H9 (cell line): ENCODE measurements around the gene PRICKLE3. TPM values are rescaled to one million over a fixed set of nuclear protein-coding genes. Genes with fewer than 3 reads are reported as not detected.

Experiments
- DNase-seq: peaks from one replicate; pipeline ENCODE4 v3.0.0-alpha.2; 2017
- H2AFZ ChIP-seq: one replicate; pipeline ENCODE4 v1.6.1; 2013; ENCODE audit warnings: mild to moderate bottlenecking, low read length, control low read depth, moderate library complexity
- H2AK5ac ChIP-seq: 2 replicates; pipeline ENCODE4 v1.6.1; 2013; ENCODE audit warnings: low read length, control low read depth, mixed read lengths; ENCODE audit not compliant: insufficient read length
- H2BK120ac ChIP-seq: one replicate; pipeline ENCODE4 v1.6.1; 2013; ENCODE audit warnings: low read depth, mild to moderate bottlenecking, low read length, control low read depth, inconsistent platforms; ENCODE audit not compliant: poor library complexity, severe bottlenecking
- H2BK12ac ChIP-seq: 2 replicates; pipeline ENCODE4 v1.6.1; 2013; ENCODE audit warnings: low read length, control low read depth, mixed read lengths, low read depth; ENCODE audit not compliant: insufficient read length
- H2BK15ac ChIP-seq: 2 replicates; pipeline ENCODE4 v1.6.1; 2013; ENCODE audit warnings: low read depth, low read length, control low read depth
- H2BK20ac ChIP-seq: one replicate; pipeline ENCODE4 v1.6.1; 2013; ENCODE audit warnings: low read depth, mild to moderate bottlenecking, low read length, control low read depth, inconsistent platforms; ENCODE audit not compliant: poor library complexity, severe bottlenecking
- H2BK5ac ChIP-seq: 2 replicates; pipeline ENCODE4 v1.6.1; 2013; ENCODE audit warnings: low read length, control low read depth, mixed read lengths; ENCODE audit not compliant: insufficient read length
- H3K14ac ChIP-seq: 2 replicates; pipeline ENCODE4 v1.6.1; 2013; ENCODE audit warnings: low read length, control low read depth; ENCODE audit not compliant: insufficient read depth
- H3K18ac ChIP-seq: 2 replicates; pipeline ENCODE4 v1.6.1; 2013; ENCODE audit warnings: low read depth, mild to moderate bottlenecking, mixed read lengths, low read length, control low read depth; ENCODE audit not compliant: insufficient read length
- H3K23ac ChIP-seq: 2 replicates; pipeline ENCODE4 v1.6.1; 2013; ENCODE audit warnings: low read length, control low read depth, mixed read lengths, low read depth; ENCODE audit not compliant: insufficient read length
- H3K23me2 ChIP-seq: 2 replicates; pipeline ENCODE4 v1.6.1; 2013; ENCODE audit warnings: low read depth, mild to moderate bottlenecking, mixed read lengths, low read length, control low read depth; ENCODE audit not compliant: insufficient read length, poor library complexity, severe bottlenecking
- H3K27ac ChIP-seq: 2 replicates; pipeline ENCODE4 v1.5.1; 2013; ENCODE audit warnings: low read length, control low read depth, mixed read lengths, low read depth; ENCODE audit not compliant: insufficient read length
- H3K27me3 ChIP-seq: 2 replicates; pipeline ENCODE4 v1.6.1; 2013; ENCODE audit warnings: low read length, control low read depth, inconsistent platforms; ENCODE audit not compliant: insufficient read depth
- H3K4ac ChIP-seq: 2 replicates; pipeline ENCODE4 v1.6.1; 2013; ENCODE audit warnings: low read depth, mild to moderate bottlenecking, control low read depth, inconsistent platforms, low read length, moderate library complexity
- H3K4me1 ChIP-seq: 2 replicates; pipeline ENCODE4 v1.6.1; 2013; ENCODE audit warnings: low read length, control low read depth, inconsistent platforms; ENCODE audit not compliant: insufficient read depth
- H3K4me2 ChIP-seq: 2 replicates; pipeline ENCODE4 v1.6.1; 2013; ENCODE audit warnings: low read length, control low read depth, mixed read lengths; ENCODE audit not compliant: insufficient read length, insufficient read depth
- H3K56ac ChIP-seq: 2 replicates; pipeline ENCODE4 v1.6.1; 2013; ENCODE audit warnings: low read depth, mild to moderate bottlenecking, mixed read lengths, low read length, control low read depth; ENCODE audit not compliant: insufficient read length
- H3K79me1 ChIP-seq: 2 replicates; pipeline ENCODE4 v1.6.1; 2013; ENCODE audit warnings: low read depth, mild to moderate bottlenecking, moderate library complexity, low read length, control low read depth, inconsistent platforms; ENCODE audit not compliant: insufficient read depth, poor library complexity, severe bottlenecking
- H3K79me2 ChIP-seq: 2 replicates; pipeline ENCODE4 v1.6.1; 2013; ENCODE audit warnings: low read length, control low read depth, inconsistent platforms; ENCODE audit not compliant: insufficient read depth
- H3K9ac ChIP-seq: 2 replicates; pipeline ENCODE4 v1.6.1; 2013; ENCODE audit warnings: low read length, control low read depth, mixed read lengths; ENCODE audit not compliant: insufficient read length; ENCODE audit errors: extremely low read depth
- H3K9me3 ChIP-seq: one replicate; pipeline ENCODE4 v1.6.1; 2013; ENCODE audit warnings: low read depth, low read length, inconsistent platforms; ENCODE audit not compliant: control insufficient read depth
- H3T11ph ChIP-seq: one replicate; pipeline ENCODE4 v1.6.1; 2013; ENCODE audit warnings: mild to moderate bottlenecking, low read length, control low read depth, inconsistent platforms
- H4K20me1 ChIP-seq: one replicate; pipeline ENCODE4 v1.6.1; 2013; ENCODE audit not compliant: control insufficient read depth, insufficient read length, insufficient read depth
- H4K5ac ChIP-seq: 2 replicates; pipeline ENCODE4 v1.6.1; 2013; ENCODE audit warnings: low read depth, mild to moderate bottlenecking, mixed read lengths, low read length, control low read depth; ENCODE audit not compliant: insufficient read length
- H4K8ac ChIP-seq: replicated peaks from 2 replicates; pipeline ENCODE4 v1.6.1; 2013; ENCODE audit warnings: low read length, control low read depth, mixed read lengths, low read depth; ENCODE audit not compliant: insufficient read length
- H4K91ac ChIP-seq: 2 replicates; pipeline ENCODE4 v1.6.1; 2013; ENCODE audit warnings: low read depth, mild to moderate bottlenecking, moderate library complexity, mixed read lengths, low read length, control low read depth; ENCODE audit not compliant: insufficient read length
- H3K27ac Mint-ChIP-seq, 3 experiments: 2 replicates in 2 of 3; 3 replicates in 1 of 3; pipeline ENCODE4 v1.8.0; 2020 to 2021; ENCODE audit warnings: mixed read lengths in 3 of 3, mild to moderate bottlenecking in 1 of 3, moderate library complexity in 1 of 3
- H3K27me3 Mint-ChIP-seq: 2 replicates; pipeline ENCODE4 v1.8.0; 2021; ENCODE audit warnings: low read depth, mild to moderate bottlenecking, moderate library complexity, mixed read lengths
- H3K36me3 Mint-ChIP-seq, 3 experiments: 2 replicates in 2 of 3; 3 replicates in 1 of 3; pipeline ENCODE4 v1.8.0; 2020 to 2021; ENCODE audit warnings: low read depth in 3 of 3, mixed read lengths in 3 of 3; ENCODE audit not compliant: insufficient read depth in 1 of 3
- H3K4me1 Mint-ChIP-seq, 2 experiments: 2 replicates each; pipeline ENCODE4 v1.8.0; 2020; ENCODE audit warnings: mixed read lengths in 2 of 2
- H3K4me3 Mint-ChIP-seq, 2 experiments: 2 replicates in 1 of 2; 3 replicates in 1 of 2; pipeline ENCODE4 v1.8.0; 2020 to 2021; ENCODE audit warnings: mild to moderate bottlenecking in 2 of 2, mixed read lengths in 2 of 2, moderate library complexity in 1 of 2
- H3K9me3 Mint-ChIP-seq, 2 experiments: 2 replicates in 1 of 2; 3 replicates in 1 of 2; pipeline ENCODE4 v1.8.0; 2020; ENCODE audit warnings: mild to moderate bottlenecking in 2 of 2, mixed read lengths in 2 of 2, moderate library complexity in 1 of 2
- WGBS: extraction: QIAGEN DNeasy Blood & Tissue Kit; methylation state at CpG from one replicate; pipeline ENCODE4 v1.1.7; 2013; ENCODE audit warnings: missing lambda C conversion rate, low lambda C conversion rate, mixed read lengths; ENCODE audit not compliant: insufficient read length; ENCODE audit errors: extremely low coverage; 5-methylcytosine and 5-hydroxymethylcytosine counted together
- total RNA-seq: library from RNA; stranded (reverse); gene quantifications from 2 replicates; pipeline ENCODE4 v1.2.1, GENCODE V29; 2021
- TF ChIP-seq, protein P1 (sequence below): fragments of 200-600 bp; sonication (generic); conservative IDR thresholded peaks from 3 replicates; pipeline ENCODE4 v1.8.0; 2021; ENCODE audit warnings: antibody characterized with exemption, mild to moderate bottlenecking

PRICKLE3 gene
- total RNA-seq, 1 experiment from 2014 or later = 9.7 TPM

DNA sequence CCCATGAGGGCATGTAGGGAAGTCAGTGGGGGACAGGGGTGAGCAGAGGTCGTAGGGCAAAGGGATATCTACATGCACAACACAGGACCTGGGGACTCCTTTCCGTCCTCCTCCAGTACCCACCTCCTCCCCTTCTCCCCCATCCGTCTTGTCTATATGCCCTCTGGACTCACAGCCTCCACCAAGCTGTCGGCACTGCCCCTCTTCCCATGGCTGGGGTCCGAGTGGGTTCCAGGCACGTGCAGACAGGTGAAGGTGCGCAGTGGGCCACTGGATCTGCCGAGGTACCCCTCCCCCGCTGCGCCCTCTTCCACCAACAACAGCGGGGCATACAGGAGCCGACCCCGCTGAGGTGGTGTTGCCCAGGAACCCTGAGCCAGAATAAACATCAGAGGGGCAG, 19.3 kb upstream of the PRICKLE3 start:
- no peak overlapping the region for H2BK15ac ChIP-seq
- no peak overlapping the region for H2AFZ ChIP-seq
- H2AK5ac ChIP-seq = no peak overlapping the region
- no peak overlapping the region for H4K8ac ChIP-seq
- no peaks in the 10 kb centered on the region for H3K27me3 ChIP-seq
- no peak overlapping the region for H2BK5ac ChIP-seq
- H3K4me2 ChIP-seq = no peak overlapping the region
- H3K79me1 ChIP-seq = no peaks in the 10 kb centered on the region
- H3K14ac ChIP-seq = no peak overlapping the region; the same call in 1 of the 2 replicates
- H3K23ac ChIP-seq = no peak overlapping the region
- Mint-ChIP-seq H3K27me3 (peaks cover 2% of the 10 kb centered on the region), H3K27ac (no peak overlapping the region), H3K4me1 (peaks cover 3 to 21% of the 10 kb centered on the region in 2 experiments; a peak in 3 of 4 replicates), H3K9me3 (peaks cover 57 to 79% of the 10 kb centered on the region in 2 experiments), H3K36me3 (peaks cover 0 to 6% (median 0%) of the 10 kb centered on the region in 3 experiments; a peak in 2 of 7 replicates), H3K4me3 (no peak overlapping the region)
- no peaks in the 10 kb centered on the region for H3K23me2 ChIP-seq
- H3K18ac ChIP-seq = no peak overlapping the region
- no peak overlapping the region for H4K91ac ChIP-seq
- DNase-seq = no peak
- H4K5ac ChIP-seq = no peak overlapping the region
- H3K56ac ChIP-seq = no peak overlapping the region
- no CpG with 5 or more reads among the region's 13 CpGs for WGBS
- H2BK120ac ChIP-seq = no peak overlapping the region
- H3K9ac ChIP-seq = no peak overlapping the region
- no peaks in the 10 kb centered on the region for H3K79me2 ChIP-seq
- H3K27ac ChIP-seq = no peak overlapping the region
- H3K4me1 ChIP-seq = no peaks in the 10 kb centered on the region
- no peak overlapping the region for H2BK12ac ChIP-seq
- no peak overlapping the region for H3T11ph ChIP-seq
- TF ChIP-seq, protein P1, sequence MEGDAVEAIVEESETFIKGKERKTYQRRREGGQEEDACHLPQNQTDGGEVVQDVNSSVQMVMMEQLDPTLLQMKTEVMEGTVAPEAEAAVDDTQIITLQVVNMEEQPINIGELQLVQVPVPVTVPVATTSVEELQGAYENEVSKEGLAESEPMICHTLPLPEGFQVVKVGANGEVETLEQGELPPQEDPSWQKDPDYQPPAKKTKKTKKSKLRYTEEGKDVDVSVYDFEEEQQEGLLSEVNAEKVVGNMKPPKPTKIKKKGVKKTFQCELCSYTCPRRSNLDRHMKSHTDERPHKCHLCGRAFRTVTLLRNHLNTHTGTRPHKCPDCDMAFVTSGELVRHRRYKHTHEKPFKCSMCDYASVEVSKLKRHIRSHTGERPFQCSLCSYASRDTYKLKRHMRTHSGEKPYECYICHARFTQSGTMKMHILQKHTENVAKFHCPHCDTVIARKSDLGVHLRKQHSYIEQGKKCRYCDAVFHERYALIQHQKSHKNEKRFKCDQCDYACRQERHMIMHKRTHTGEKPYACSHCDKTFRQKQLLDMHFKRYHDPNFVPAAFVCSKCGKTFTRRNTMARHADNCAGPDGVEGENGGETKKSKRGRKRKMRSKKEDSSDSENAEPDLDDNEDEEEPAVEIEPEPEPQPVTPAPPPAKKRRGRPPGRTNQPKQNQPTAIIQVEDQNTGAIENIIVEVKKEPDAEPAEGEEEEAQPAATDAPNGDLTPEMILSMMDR = no peak
- no peak overlapping the region for H3K4ac ChIP-seq
- H3K9me3 ChIP-seq = peaks cover 17% of the 10 kb centered on the region
- no peaks in the 10 kb centered on the region for H4K20me1 ChIP-seq
- no peak overlapping the region for H2BK20ac ChIP-seq
